BJ (cell line): ENCODE results near the gene ARHGEF5. TPM values are rescaled to one million over a fixed set of nuclear protein-coding genes. Genes with fewer than 3 reads are reported as not detected.
"Not testable (repeated sequence)": the region's sequence is repeated elsewhere in the genome, so short reads cannot be mapped to it uniquely, and the experiment has no call there.

ENCODE experiments used
- CTCF ChIA-PET: fragments of 350-600 bp; formaldehyde crosslinking; extraction: SDS; loops from one replicate; lab custom pipeline; 2021; ENCODE audit warnings: antibody characterized with exemption, inconsistent platforms; lab: Yijun Ruan, JAX
- POLR2A ChIA-PET: fragments of 300-600 bp; sonication (Branson Sonifier 250); formaldehyde crosslinking; extraction: SDS; loops from one replicate; lab custom pipeline; 2021; ENCODE audit warnings: antibody characterized with exemption; lab: Charles Lee
- DNase-seq: peaks from one replicate; pipeline ENCODE4 v3.0.0-alpha.2; 2011; ENCODE audit warnings: low read depth
- H3K27me3 ChIP-seq: 2 replicates; pipeline ENCODE4 v1.6.0; 2011; ENCODE audit warnings: low read length; ENCODE audit not compliant: control insufficient read depth, insufficient read depth
- H3K36me3 ChIP-seq: 2 replicates; pipeline ENCODE4 v1.5.1; 2011; ENCODE audit warnings: low read length; ENCODE audit not compliant: control insufficient read depth, insufficient read depth
- H3K4me3 ChIP-seq: 2 replicates; pipeline ENCODE4 v1.5.1; 2011; ENCODE audit warnings: low read depth, mild to moderate bottlenecking, control low read depth, low read length
- polyA minus RNA-seq: library from RNA; depleted of rRNA, polyadenylated mRNA; stranded (reverse); fragments of >200 nt; gene quantifications from 2 replicates; pipeline ENCODE4 v1.2.3, GENCODE V29; 2011; rRNA and poly(A)+ RNA removed
- polyA plus RNA-seq: library from polyadenylated mRNA; depleted of rRNA; stranded (reverse); fragments of >200 nt; gene quantifications from 2 replicates; pipeline ENCODE4 v1.2.3, GENCODE V29; 2011; rRNA removed

The ARHGEF5 gene
- polyA plus RNA-seq (7.4 and 8.9 TPM in 2 replicates), polyA minus RNA-seq (8.1 and 13.3 TPM in 2 replicates)

- H3K4me3 ChIP-seq, POLR2A ChIA-PET, CTCF ChIA-PET: not testable (repeated sequence)
These were observed at the start of gene ARHGEF5 for GRCh38 chr7:144355176-144355822. Gene ARHGEF5 (plus strand): TSS chr7:144355402. CDS start chr7:144362670, 7,268 bp downstream.

GRCh38 chr7:144309702-144310101, 45.5 kb upstream of the ARHGEF5 start:
- H3K36me3 ChIP-seq, POLR2A ChIA-PET, H3K4me3 ChIP-seq, DNase-seq, CTCF ChIA-PET, H3K27me3 ChIP-seq: not testable (repeated sequence)

More at GRCh38 chr7:144355176-144355822, at the start of gene ARHGEF5:
- not testable (repeated sequence) for DNase-seq, H3K27me3 ChIP-seq, H3K36me3 ChIP-seq

DNA sequence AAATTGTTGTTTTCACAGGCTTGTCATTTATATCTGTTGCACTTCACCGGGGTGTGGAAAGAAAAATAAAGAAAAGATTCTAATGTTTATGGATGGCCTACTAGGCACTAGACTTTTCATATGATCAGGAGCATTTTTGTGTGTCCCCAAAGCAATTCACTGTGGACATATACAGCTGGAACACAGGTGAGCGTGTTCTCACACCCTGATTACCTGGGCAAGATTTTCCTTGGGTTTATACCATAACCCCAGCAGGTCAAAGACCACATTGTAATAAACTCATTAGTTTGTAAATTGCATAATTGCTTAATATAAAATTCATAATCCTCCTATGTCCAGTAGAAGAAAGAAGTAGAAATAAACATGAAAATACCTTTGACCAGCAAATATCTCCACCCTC, 44.0 kb upstream of the ARHGEF5 start:
- DNase-seq, POLR2A ChIA-PET, CTCF ChIA-PET, H3K36me3 ChIP-seq, H3K4me3 ChIP-seq, H3K27me3 ChIP-seq: not testable (repeated sequence)

GRCh38 chr7:144311872-144312469, 43.2 kb upstream of the ARHGEF5 start, which contains the start of gene OR2A1:
Gene OR2A1 (plus strand): TSS chr7:144312419. CDS start chr7:144318125, 5,706 bp downstream.
- H3K4me3 ChIP-seq, DNase-seq, H3K27me3 ChIP-seq, POLR2A ChIA-PET, CTCF ChIA-PET, H3K36me3 ChIP-seq: not testable (repeated sequence)

DNA sequence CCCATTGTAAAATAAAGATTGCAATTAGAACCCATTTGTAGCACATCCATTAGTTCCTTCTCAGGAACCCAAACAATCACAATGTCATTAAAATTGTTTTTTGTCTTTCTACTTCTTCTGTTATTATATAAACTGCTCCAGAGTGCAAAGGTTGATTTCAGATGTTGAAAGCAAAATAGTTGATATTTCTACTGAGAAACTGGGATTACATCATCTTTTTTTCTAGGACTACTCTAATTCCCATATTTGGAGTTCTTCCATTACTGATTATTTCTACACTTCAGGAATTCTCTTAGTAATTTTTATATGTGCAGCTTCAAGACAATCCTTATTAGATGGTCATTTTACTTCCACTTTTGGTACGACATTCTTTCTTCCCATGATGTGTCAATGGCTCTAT, 37.7 kb upstream of the ARHGEF5 start:
- H3K36me3 ChIP-seq, DNase-seq, H3K27me3 ChIP-seq, H3K4me3 ChIP-seq, CTCF ChIA-PET, POLR2A ChIA-PET: not testable (repeated sequence)

- CTCF ChIA-PET, H3K36me3 ChIP-seq, POLR2A ChIA-PET, H3K27me3 ChIP-seq, H3K4me3 ChIP-seq, DNase-seq: not testable (repeated sequence)
These were observed 35.7 kb upstream of the ARHGEF5 start for GRCh38 chr7:144319547-144319946.

- H3K36me3 ChIP-seq, DNase-seq, H3K4me3 ChIP-seq, CTCF ChIA-PET, POLR2A ChIA-PET, H3K27me3 ChIP-seq: not testable (repeated sequence)
These were observed 33.5 kb upstream of the ARHGEF5 start for GRCh38 chr7:144321677-144322206.

- POLR2A ChIA-PET, H3K27me3 ChIP-seq, DNase-seq, H3K4me3 ChIP-seq, CTCF ChIA-PET, H3K36me3 ChIP-seq: not testable (repeated sequence)
These were observed 31.8 kb upstream of the ARHGEF5 start for GRCh38 chr7:144323359-144323758.

DNA sequence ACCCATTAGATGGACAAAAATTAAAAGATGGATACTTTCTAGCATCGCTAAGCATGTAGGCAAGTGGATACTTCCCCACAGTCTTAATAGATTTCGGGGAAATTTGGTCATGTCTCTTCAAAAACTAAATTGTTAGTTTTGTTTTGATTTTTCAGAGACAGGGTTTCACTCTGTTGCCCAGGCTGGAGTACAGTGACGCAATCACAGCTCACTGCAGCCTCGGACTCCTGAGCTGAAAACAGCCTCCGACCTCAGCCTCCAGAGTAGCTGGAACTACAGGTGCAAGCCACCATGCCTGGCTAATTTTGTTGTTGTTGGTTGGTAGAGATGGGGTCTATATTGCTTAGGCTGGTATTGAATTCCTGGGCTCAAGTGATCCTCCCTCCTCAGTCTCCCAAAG, 29.3 kb upstream of the ARHGEF5 start:
- POLR2A ChIA-PET, CTCF ChIA-PET, H3K27me3 ChIP-seq, DNase-seq, H3K36me3 ChIP-seq, H3K4me3 ChIP-seq: not testable (repeated sequence)

DNA sequence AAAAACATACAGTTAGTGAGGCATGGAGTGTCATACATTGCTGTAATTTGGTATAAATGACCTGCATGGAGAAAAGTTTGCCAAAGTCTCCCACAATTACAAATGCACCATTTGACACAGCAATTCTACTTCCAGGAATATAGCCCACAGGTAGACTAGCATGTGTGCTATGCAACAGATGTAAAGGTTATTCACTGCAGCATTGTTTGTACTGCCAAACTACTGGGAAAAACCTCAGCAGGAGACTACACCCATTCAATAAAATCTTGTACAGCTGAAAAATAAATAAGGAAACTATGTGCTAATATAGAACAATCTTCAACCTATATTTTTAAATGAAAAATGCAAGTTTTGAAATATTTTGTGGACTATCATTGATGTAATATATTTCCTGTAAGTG, 25.2 kb upstream of the ARHGEF5 start:
- H3K4me3 ChIP-seq, H3K36me3 ChIP-seq, DNase-seq, POLR2A ChIA-PET, CTCF ChIA-PET, H3K27me3 ChIP-seq: not testable (repeated sequence)

- DNase-seq, H3K27me3 ChIP-seq, H3K36me3 ChIP-seq, POLR2A ChIA-PET, H3K4me3 ChIP-seq: not testable (repeated sequence)
- CTCF ChIA-PET = interaction anchor here (0.9 to 1.2 kb wide), 2 partner anchors 60 to 108 kb away, joined by 3 to 5 read pairs; no protein-coding TSS in a partner anchor
These were observed 23.8 kb upstream of the ARHGEF5 start for GRCh38 chr7:144331221-144331995.

DNA sequence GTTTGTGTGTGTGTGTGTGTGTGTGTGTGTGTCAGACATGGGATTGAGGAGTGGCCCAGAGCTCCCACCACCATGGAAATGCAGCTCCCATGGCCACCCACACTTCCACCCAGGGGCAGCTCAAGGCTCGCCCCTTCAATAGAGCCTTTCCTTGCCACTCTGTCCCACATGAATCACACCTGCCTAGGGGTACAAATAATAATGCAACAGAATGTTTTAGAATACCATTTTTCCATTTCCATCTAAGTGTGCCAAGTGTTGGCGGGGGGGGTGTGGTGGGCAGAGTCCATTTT, 23.3 kb upstream of the ARHGEF5 start:
- H3K27me3 ChIP-seq, DNase-seq, H3K4me3 ChIP-seq, POLR2A ChIA-PET, H3K36me3 ChIP-seq: not testable (repeated sequence)
- CTCF ChIA-PET = interaction anchor here (0.9 to 1.2 kb wide), 2 partner anchors 60 to 107 kb away, joined by 3 to 5 read pairs; no protein-coding TSS in a partner anchor
